GM06990 (cell line): ENCODE data around the gene TBCK.

Experiments
- DNase-seq: peaks from one replicate; pipeline ENCODE4 v3.0.0-alpha.2; 2011; ENCODE audit not compliant: insufficient read length; ENCODE audit errors: extremely low read depth
- H3K27me3 ChIP-seq: replicated peaks from 2 replicates; pipeline ENCODE4 v1.6.0; 2011; ENCODE audit warnings: low read length; ENCODE audit not compliant: control insufficient read depth, insufficient read depth
- H3K36me3 ChIP-seq: 2 replicates; pipeline ENCODE4 v1.5.1; 2011; ENCODE audit warnings: low read length; ENCODE audit not compliant: control insufficient read depth, insufficient read depth
- H3K4me3 ChIP-seq: replicated peaks from 2 replicates; pipeline ENCODE4 v1.5.1; 2011; ENCODE audit warnings: low read depth, mild to moderate bottlenecking, control low read depth, low read length
- CTCF ChIP-seq: IDR thresholded peaks from 2 replicates; pipeline ENCODE4 v1.5.1; 2011; ENCODE audit warnings: low read length, control low read depth, mild to moderate bottlenecking, inconsistent platforms; ENCODE audit not compliant: insufficient read depth, poor library complexity, severe bottlenecking

The TBCK gene

GRCh38 chr4:106261980-106262379 lies 54.0 kb downstream of the TBCK start:
- no peak for TF ChIP-seq CTCF
- Histone ChIP-seq H3K27me3 (no peaks in the 10 kb centered on the region), H3K36me3 (no peaks in the 10 kb centered on the region), H3K4me3 (no peak overlapping the region)
- no peak for DNase-seq

GRCh38 chr4:106258145-106259045 lies 57.6 kb downstream of the TBCK start:
- H3K36me3 ChIP-seq = peaks cover 9% of the 10 kb centered on the region
- no peaks in the 10 kb centered on the region for H3K27me3 ChIP-seq
- no peak for DNase-seq
- no peak overlapping the region for H3K4me3 ChIP-seq
- no peak for TF ChIP-seq CTCF

- no peak for TF ChIP-seq CTCF
- DNase-seq = no peak
- no peak overlapping the region for H3K4me3 ChIP-seq
- H3K27me3 ChIP-seq = no peaks in the 10 kb centered on the region
- peaks cover 9% of the 10 kb centered on the region for H3K36me3 ChIP-seq
Observed at GRCh38 chr4:106256190-106256589, 59.8 kb downstream of the TBCK start.

DNA sequence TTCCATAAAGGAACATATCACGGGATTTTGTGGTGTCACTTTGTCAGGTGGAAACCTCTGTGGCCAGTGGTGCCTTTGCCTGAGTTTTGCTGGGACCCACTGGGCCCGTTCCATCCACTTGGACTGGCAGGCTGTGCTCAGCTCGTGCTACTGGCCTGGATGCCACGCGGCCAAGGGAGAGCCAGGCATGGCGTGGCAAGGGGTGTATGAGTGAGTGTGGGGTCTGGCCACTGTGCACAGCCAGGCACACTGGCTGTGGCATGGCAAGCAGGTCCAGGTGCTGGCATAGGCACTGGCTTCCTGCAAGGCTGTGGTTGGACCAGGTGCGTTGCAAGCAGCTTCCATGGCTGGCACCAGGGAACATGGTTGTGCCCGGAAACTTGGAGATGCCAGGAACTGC lies 60.8 kb downstream of the TBCK start:
- TF ChIP-seq CTCF = no peak
- no peak for DNase-seq
- no peaks in the 10 kb centered on the region for H3K27me3 ChIP-seq
- H3K36me3 ChIP-seq = peaks cover 9% of the 10 kb centered on the region
- no peak overlapping the region for H3K4me3 ChIP-seq

- H3K36me3 ChIP-seq = peaks cover 9% of the 10 kb centered on the region
- no peaks in the 10 kb centered on the region for H3K27me3 ChIP-seq
- DNase-seq = no peak
- no peak overlapping the region for H3K4me3 ChIP-seq
- TF ChIP-seq CTCF = no peak
Observed at GRCh38 chr4:106253364-106254129, 62.5 kb downstream of the TBCK start.
